Esophagus squamous epithelium (tissue), 5 donors: Measurements from ENCODE around the gene ANKRD66. TPM values are rescaled to one million over a fixed set of nuclear protein-coding genes. Genes with fewer than 3 reads are reported as not detected.

ENCODE experiments used
- DNase-seq: peaks from one replicate; lab custom pipeline; 2025; lab: John Stamatoyannopoulos, UW
- H3K27ac ChIP-seq, 4 donors: fragments of 200-600 bp; sonication (generic); one replicate each; pipeline ENCODE4 v1.5.1; 2016 to 2019; ENCODE audit warnings: mild to moderate bottlenecking in 1 of 4
- H3K27me3 ChIP-seq, 4 donors: fragments of 200-600 bp; sonication (generic); 1 replicate in 3 of 4; 2 replicates in 1 of 4; pipeline versions ENCODE4 v1.5.1 to v1.6.0; 2017 to 2021; ENCODE audit warnings: antibody characterized with exemption in 1 of 4
- H3K36me3 ChIP-seq, 3 donors: fragments of 200-600 bp; sonication (generic); one replicate each; pipeline ENCODE4 v1.5.1; 2016 to 2019
- H3K4me1 ChIP-seq, 3 donors: fragments of 200-600 bp; sonication (generic); one replicate each; pipeline ENCODE4 v1.5.1; 2017 to 2019
- H3K4me3 ChIP-seq, 4 donors: fragments of 200-600 bp; sonication (generic); 1 replicate in 3 of 4; 2 replicates in 1 of 4; pipeline ENCODE4 v1.5.1; 2016 to 2019; ENCODE audit warnings: mild to moderate bottlenecking in 2 of 4, moderate library complexity in 1 of 4
- H3K9me3 ChIP-seq, 3 donors: fragments of 200-600 bp; sonication (generic); one replicate each; pipeline ENCODE4 v1.5.1; 2016 to 2019
- POLR2A ChIP-seq, 4 donors: fragments of 450-650 bp; IDR thresholded peaks; one replicate each; pipeline ENCODE4 v1.6.1; 2017; ENCODE audit warnings: antibody characterized with exemption in 4 of 4, mild to moderate bottlenecking in 4 of 4, moderate library complexity in 3 of 4
- WGBS, 2 donors: methylation state at CpG; one replicate each; pipeline ENCODE4 v1.1.5; 2018; 5-methylcytosine and 5-hydroxymethylcytosine counted together
- intact Hi-C: fragments of 100-400 bp; cut with DNase I; formaldehyde crosslinking; loops from one replicate; pipeline ENCODE4 v1.15.0; 2022
- total RNA-seq, 4 donors: library from RNA; depleted of rRNA; stranded (reverse); fragments of >200 nt; gene quantifications; one replicate each; pipeline ENCODE4 v1.1.0, GENCODE V29; 2016
- TF ChIP-seq, protein P1 (sequence below), 6 experiments: fragments of 450-650 bp in 4 of 6; fragments of 200-600 bp in 2 of 6; sonication (generic) in 2 of 6; IDR thresholded peaks; one replicate each; pipeline ENCODE4 v1.5.1; 2016 to 2019; ENCODE audit warnings: antibody characterized with exemption in 6 of 6, mild to moderate bottlenecking in 4 of 6, moderate library complexity in 4 of 6
- donor health status: DM: yes; HTN: yes; CAD: no.

Gene ANKRD66
- total RNA-seq, 4 donors from 2014 or later = not detected

DNA sequence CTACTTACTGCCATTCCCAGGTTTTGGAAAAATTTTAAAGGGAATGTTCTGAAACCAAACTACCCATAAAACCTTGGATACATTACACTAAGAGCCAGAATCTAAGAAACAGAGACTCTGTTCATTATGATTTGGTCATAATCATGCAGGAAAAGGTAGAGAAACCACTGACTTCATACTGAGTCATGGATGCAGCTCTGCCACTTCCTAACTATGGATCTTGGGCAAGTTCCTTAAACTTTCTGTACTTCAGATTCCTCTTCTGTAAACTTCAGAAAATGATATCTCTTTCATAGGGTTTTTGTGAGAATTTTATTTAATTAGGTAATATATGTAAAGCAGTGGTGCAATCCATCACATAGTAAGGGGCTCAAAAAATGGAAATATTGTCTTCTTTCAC, 31.6 kb upstream of the ANKRD66 start:
- DNase-seq = no peak
- Histone ChIP-seq H3K9me3 (no peaks in the 10 kb centered on the region), H3K4me1 (no peaks in the 10 kb centered on the region), H3K27me3 (peaks cover 0 to 7% (median 0%) of the 10 kb centered on the region in 4 donors), H3K27ac (no peak overlapping the region), H3K4me3 (no peak overlapping the region), H3K36me3 (no peaks in the 10 kb centered on the region)
- TF ChIP-seq, protein P1, sequence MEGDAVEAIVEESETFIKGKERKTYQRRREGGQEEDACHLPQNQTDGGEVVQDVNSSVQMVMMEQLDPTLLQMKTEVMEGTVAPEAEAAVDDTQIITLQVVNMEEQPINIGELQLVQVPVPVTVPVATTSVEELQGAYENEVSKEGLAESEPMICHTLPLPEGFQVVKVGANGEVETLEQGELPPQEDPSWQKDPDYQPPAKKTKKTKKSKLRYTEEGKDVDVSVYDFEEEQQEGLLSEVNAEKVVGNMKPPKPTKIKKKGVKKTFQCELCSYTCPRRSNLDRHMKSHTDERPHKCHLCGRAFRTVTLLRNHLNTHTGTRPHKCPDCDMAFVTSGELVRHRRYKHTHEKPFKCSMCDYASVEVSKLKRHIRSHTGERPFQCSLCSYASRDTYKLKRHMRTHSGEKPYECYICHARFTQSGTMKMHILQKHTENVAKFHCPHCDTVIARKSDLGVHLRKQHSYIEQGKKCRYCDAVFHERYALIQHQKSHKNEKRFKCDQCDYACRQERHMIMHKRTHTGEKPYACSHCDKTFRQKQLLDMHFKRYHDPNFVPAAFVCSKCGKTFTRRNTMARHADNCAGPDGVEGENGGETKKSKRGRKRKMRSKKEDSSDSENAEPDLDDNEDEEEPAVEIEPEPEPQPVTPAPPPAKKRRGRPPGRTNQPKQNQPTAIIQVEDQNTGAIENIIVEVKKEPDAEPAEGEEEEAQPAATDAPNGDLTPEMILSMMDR (IDR thresholded peaks at IDR 0.05) = no peak
- no peak for TF ChIP-seq POLR2A (IDR thresholded peaks at IDR 0.05)
- intact Hi-C loops = no loop called here

DNA sequence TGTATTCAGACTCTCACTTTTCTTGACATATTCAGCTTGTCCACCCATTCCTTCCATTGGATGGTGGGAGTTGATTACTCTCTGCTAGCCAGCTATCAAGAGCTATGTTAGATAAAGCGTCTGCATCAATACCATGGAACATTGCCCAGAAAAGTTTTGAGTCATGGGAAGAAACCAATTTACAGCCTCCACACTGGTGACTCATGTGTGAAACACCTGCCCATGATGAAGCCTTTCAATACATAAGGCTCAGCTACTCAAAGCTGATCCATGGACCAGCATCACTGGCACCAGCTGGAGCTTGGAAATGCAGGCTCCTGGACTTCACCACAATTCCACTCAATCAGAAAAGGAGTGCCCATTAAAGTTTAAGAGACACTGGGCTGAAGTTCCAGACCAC, 27.6 kb upstream of the ANKRD66 start:
- H3K4me1 ChIP-seq = no peaks in the 10 kb centered on the region
- intact Hi-C loops = no loop called here
- WGBS, 2 donors = 31 to 50% methylated on average over 1 of the region's 1 CpG

DNA sequence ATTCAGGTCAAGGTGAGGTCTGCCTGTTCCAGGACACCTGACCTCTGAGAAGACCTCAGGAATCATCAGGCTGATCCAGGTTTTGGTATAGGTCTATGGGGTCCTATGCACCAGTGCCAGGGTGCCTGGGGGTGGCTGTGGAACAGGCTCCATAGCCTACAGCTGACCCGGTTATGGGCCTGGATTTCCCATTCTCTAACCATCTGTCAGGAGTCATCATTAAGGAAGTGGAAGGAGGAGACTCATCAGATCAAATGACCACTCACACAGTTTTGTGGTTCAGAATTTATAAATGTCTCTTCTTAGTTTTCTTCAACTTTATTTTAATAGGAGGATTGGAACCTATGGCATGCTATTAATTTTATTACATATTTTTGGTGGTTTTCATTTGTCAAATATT, 26.3 kb upstream of the ANKRD66 start:
- Histone ChIP-seq H3K27ac (no peak overlapping the region), H3K4me1 (no peaks in the 10 kb centered on the region), H3K36me3 (no peaks in the 10 kb centered on the region), H3K27me3 (peaks cover 0 to 27% (median 0%) of the 10 kb centered on the region in 4 donors), H3K4me3 (no peak overlapping the region), H3K9me3 (no peaks in the 10 kb centered on the region)
- DNase-seq = no peak
- intact Hi-C loops = no loop called here
- no peak for TF ChIP-seq POLR2A (IDR thresholded peaks at IDR 0.05)
- TF ChIP-seq, protein P1 (IDR thresholded peaks at IDR 0.05) = no peak
- 100% methylated on average over 1 of the region's 1 CpG; no CpG with 5 or more reads in 1 of the 2 donors for WGBS, 2 donors

More for the DNA sequence above, 27.6 kb upstream of the ANKRD66 start:
- Histone ChIP-seq H3K36me3 (no peaks in the 10 kb centered on the region), H3K4me3 (no peak overlapping the region), H3K27ac (no peak overlapping the region), H3K9me3 (no peaks in the 10 kb centered on the region), H3K27me3 (peaks cover 0 to 22% (median 0%) of the 10 kb centered on the region in 4 donors)
- no peak for DNase-seq
- TF ChIP-seq, protein P1 (IDR thresholded peaks at IDR 0.05) = no peak
- no peak for TF ChIP-seq POLR2A (IDR thresholded peaks at IDR 0.05)

DNA sequence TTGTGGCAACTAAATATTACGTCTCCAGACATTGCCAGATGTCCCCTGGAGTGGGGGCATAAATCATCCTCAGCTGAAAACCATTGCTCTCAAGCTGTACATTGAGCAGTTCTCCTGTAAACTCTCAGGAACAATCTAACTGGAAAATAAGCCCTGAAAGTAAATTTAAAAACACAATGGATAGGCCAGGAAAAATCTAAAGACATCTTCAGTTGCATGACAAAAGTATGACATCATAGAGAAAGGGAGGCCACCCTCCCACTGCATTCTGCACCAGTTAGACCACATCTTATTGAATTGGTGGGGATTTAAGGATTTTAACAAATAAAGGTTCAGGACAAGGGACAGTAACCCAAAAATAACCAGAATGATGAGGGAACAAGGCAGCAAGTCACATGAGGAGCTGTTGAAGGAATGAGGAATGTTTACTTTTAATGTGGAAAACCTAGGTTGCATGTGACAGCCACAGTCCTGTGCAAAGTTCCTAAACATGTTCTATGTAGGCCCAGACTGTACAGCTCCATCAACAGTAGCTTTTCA, 16.9 kb upstream of the ANKRD66 start:
- Histone ChIP-seq H3K4me3 (no peak overlapping the region), H3K9me3 (no peaks in the 10 kb centered on the region), H3K36me3 (no peaks in the 10 kb centered on the region), H3K27me3 (peaks cover 0 to 28% (median 0%) of the 10 kb centered on the region in 4 donors), H3K27ac (no peak overlapping the region), H3K4me1 (peaks cover 0 to 6% (median 6%) of the 10 kb centered on the region in 3 donors)
- intact Hi-C loops = no loop called here
- TF ChIP-seq, protein P1 (IDR thresholded peaks at IDR 0.05) = no peak
- TF ChIP-seq POLR2A (IDR thresholded peaks at IDR 0.05) = no peak
- WGBS, 2 donors = 56 to 100% methylated on average over 1 of the region's 1 CpG
- DNase-seq = no peak

DNA sequence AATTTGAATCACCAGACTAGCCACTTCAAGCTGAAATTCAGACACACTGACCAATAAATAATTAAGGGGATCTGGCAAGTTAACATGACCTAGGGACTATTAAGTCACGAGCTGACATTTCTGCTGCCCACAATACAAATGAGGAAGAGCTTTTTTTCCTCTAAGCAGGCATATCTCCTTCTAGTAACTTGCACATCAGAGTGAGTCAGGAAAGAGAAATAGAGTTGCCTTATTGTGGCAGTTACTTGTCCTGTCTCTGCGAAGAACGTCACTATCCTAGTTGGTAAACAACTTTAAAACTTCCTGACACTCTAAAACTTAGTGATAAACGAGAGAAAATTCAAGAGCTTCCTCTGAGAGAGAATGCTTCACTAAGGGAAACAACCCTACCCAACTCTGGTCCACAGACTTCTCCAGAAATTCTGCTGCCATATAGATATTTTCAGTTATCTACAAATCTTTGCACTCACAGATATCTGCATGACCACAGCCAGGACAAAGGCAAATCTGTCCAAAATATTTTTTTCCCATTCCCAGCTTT, 15.7 kb upstream of the ANKRD66 start:
- H3K27ac ChIP-seq = no peak overlapping the region
- 49 to 53% methylated on average over 4 of the region's 4 CpGs for WGBS, 2 donors
- no peaks in the 10 kb centered on the region for H3K36me3 ChIP-seq
- no peak for DNase-seq
- intact Hi-C loops = no loop called here
- peaks cover 0 to 36% (median 2%) of the 10 kb centered on the region in 4 donors for H3K27me3 ChIP-seq
- H3K9me3 ChIP-seq = no peaks in the 10 kb centered on the region
- H3K4me3 ChIP-seq = no peak overlapping the region
- TF ChIP-seq, protein P1 (IDR thresholded peaks at IDR 0.05) = no peak
- TF ChIP-seq POLR2A (IDR thresholded peaks at IDR 0.05) = peak in 1 of 4 donors; percentile 14
- peaks cover 3 to 16% (median 14%) of the 10 kb centered on the region in 3 donors for H3K4me1 ChIP-seq
